Transverse colon (tissue), 4 donors: ENCODE results near the gene PHLDB2.

Experiments used
- CTCF ChIP-seq, 5 experiments: fragments of 200-600 bp in 3 of 5; fragments of 450-650 bp in 2 of 5; sonication (generic) in 3 of 5; IDR thresholded peaks; 1 replicate in 2 of 5; 2 replicates in 3 of 5; pipeline ENCODE4 v1.5.1; 2016 to 2017; ENCODE audit warnings: antibody characterized with exemption in 5 of 5, inconsistent platforms in 3 of 5, mild to moderate bottlenecking in 2 of 5, moderate library complexity in 1 of 5
- EP300 ChIP-seq: sonication (generic); formaldehyde crosslinking; IDR thresholded peaks from one replicate; pipeline ENCODE4 v1.6.1; 2017; ENCODE audit warnings: antibody characterized with exemption, low read depth
- POLR2A ChIP-seq: fragments of 450-650 bp; IDR thresholded peaks from one replicate; pipeline ENCODE4 v1.6.1; 2016; ENCODE audit warnings: antibody characterized with exemption, mild to moderate bottlenecking, moderate library complexity
- POLR2AphosphoS5 ChIP-seq, 3 donors: sonication (generic); formaldehyde crosslinking; IDR thresholded peaks; one replicate each; pipeline ENCODE4 v1.6.1; 2016; ENCODE audit warnings: antibody characterized with exemption in 3 of 3

GRCh38 chr3:111824351-111824750 lies 34.7 kb upstream of the PHLDB2 start:
- TF ChIP-seq POLR2AphosphoS5 (IDR thresholded peaks at IDR 0.05) (no peak), CTCF (IDR thresholded peaks at IDR 0.05) (no peak), EP300 (no peak), POLR2A (no peak)
